ENCODE data around the gene NOTCH1.

The NOTCH1 gene

GRCh38 chr9:136493567-136493971 is 52.3 kb downstream of the NOTCH1 start:
- Histone ChIP-seq H3K9me3 (ENCODE audit: control insufficient read depth, low read length) (no peaks in the 10 kb centered on the region), H3K36me3 (ENCODE audit: control insufficient read depth, insufficient read depth, low read length) (peaks cover 31% of the 10 kb centered on the region), H3K4me3 (ENCODE audit: insufficient read depth, low read depth, low read length, poor library complexity, severe bottlenecking) (no peak overlapping the region), H3K4me1 (ENCODE audit: control insufficient read depth, insufficient read depth, low read length, poor library complexity, severe bottlenecking) (no peaks in the 10 kb centered on the region), H3K27me3 (replicated peaks; ENCODE audit: control insufficient read depth, insufficient read depth, low read length, poor library complexity, severe bottlenecking) (no peaks in the 10 kb centered on the region), H3K27ac (ENCODE audit: insufficient read depth, low read length, poor library complexity, severe bottlenecking) (no peak overlapping the region)
- no peak for DNase-seq

DNA sequence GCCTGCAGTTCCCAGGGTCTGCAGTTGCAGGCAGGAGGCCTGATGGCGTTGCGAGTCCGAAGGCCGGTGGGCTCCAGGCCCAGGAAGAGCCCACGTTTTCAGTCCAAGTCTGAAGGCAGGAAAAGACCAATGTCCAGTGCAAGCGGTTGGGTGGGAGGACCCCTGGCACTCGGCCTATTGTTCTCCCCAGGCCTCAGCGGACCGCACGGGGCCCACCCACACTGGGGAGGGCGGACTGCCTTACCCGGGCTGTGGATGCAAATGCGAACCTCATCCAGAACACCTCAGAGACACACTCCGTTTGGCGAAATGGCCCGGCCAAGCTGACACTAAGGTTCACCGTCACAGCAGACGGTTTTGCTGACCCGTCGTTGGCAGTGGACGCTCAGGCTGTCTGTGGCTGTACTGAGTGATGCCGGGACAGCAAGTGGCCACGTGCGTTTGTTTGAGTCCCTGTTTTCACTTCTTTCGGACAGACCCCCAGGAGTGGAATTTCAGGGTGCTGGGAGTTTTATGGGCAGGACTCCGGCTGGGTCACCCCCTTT is 52.8 kb downstream of the NOTCH1 start:
- no peaks in the 10 kb centered on the region for H3K27me3 ChIP-seq (replicated peaks; ENCODE audit: control insufficient read depth, insufficient read depth, low read length, poor library complexity, severe bottlenecking)

DNA sequence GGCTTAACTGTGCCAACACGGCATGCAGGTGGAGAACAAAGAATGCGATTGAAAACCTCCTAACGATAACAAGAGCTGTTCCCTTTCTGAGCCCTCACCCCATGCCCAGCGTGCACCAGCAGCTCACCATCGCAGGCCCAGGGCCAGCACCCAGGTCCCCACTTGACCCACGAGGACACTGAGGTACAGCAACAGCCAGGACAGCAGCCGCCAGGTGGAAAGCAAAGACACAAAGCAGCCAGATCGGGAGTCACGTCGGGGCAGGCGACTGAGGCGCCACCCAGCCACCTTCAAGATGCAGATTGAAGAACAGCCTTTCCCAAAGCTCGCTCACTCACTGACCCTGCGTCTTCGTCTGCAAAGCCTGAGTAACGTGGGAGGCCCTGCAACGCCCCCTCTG is 56.1 kb downstream of the NOTCH1 start:
- Histone ChIP-seq H3K27ac (ENCODE audit: insufficient read depth, low read length, poor library complexity, severe bottlenecking) (no peak overlapping the region), H3K27me3 (replicated peaks; ENCODE audit: control insufficient read depth, insufficient read depth, low read length, poor library complexity, severe bottlenecking) (no peaks in the 10 kb centered on the region), H3K4me1 (ENCODE audit: control insufficient read depth, insufficient read depth, low read length, poor library complexity, severe bottlenecking) (peaks cover 5% of the 10 kb centered on the region), H3K4me3 (ENCODE audit: insufficient read depth, low read depth, low read length, poor library complexity, severe bottlenecking) (no peak overlapping the region), H3K9me3 (ENCODE audit: control insufficient read depth, low read length) (no peaks in the 10 kb centered on the region), H3K36me3 (ENCODE audit: control insufficient read depth, insufficient read depth, low read length) (no peaks in the 10 kb centered on the region)
- DNase-seq = no peak

More for the DNA sequence above, 52.8 kb downstream of the NOTCH1 start:
- H3K4me3 ChIP-seq (ENCODE audit: insufficient read depth, low read depth, low read length, poor library complexity, severe bottlenecking) = no peak overlapping the region
- H3K36me3 ChIP-seq (ENCODE audit: control insufficient read depth, insufficient read depth, low read length) = peaks cover 27% of the 10 kb centered on the region
- no peaks in the 10 kb centered on the region for H3K4me1 ChIP-seq (ENCODE audit: control insufficient read depth, insufficient read depth, low read length, poor library complexity, severe bottlenecking)
- no peaks in the 10 kb centered on the region for H3K9me3 ChIP-seq (ENCODE audit: control insufficient read depth, low read length)
- no peak for DNase-seq
- H3K27ac ChIP-seq (ENCODE audit: insufficient read depth, low read length, poor library complexity, severe bottlenecking) = no peak overlapping the region

DNA sequence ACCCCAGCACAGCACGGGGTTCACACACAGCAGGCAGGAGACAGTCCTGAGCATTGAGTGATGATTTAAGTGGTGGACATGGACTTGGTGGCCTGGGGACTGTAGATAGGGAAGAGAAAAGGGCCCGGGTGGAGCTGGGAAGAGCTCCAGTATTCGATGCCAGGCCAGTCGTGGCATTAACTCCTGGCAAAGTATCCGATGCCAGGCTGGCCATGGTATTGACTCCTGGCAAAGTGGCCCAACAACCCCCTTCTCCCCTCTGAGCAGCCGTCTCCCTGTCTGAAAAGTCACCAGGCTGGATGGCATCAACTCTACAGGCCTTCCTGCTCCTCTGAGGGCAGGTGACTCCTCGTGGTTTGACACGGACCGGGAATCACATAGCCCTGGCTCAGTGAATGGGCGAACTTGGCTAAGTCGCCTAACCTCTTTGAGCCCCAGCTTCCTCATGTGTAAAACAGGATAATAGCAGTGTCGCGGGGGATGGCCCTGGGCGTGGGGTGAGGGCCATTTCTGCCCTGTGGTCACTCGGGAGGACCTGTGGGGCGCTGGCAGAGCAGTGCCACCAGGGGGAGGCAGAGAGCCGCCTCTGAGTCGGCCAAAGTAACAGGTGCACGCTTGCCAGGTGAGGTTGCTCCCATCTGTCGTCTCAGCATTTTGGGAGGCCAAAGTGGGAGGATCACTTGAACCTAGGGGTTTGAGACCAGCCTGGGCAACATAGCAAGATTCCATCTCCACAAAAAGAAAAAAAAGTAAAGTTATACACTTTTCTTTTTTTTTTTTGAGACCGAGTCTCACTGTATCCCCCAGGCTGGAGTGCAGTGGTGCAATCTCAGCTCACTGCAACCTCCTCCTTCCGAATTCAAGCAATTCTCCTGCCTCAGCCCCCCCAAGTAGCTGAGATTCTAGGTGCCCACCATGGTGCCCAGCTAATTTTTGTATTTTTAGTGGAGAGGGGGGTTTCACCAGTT is 57.3 kb downstream of the NOTCH1 start:
- H3K4me1 ChIP-seq (ENCODE audit: control insufficient read depth, insufficient read depth, low read length, poor library complexity, severe bottlenecking) = peaks cover 13% of the 10 kb centered on the region
- no peaks in the 10 kb centered on the region for H3K9me3 ChIP-seq (ENCODE audit: control insufficient read depth, low read length)
- DNase-seq = peak; percentile 53 to 66 (median 58)
- H3K36me3 ChIP-seq (ENCODE audit: control insufficient read depth, insufficient read depth, low read length) = no peaks in the 10 kb centered on the region
- no peaks in the 10 kb centered on the region for H3K27me3 ChIP-seq (replicated peaks; ENCODE audit: control insufficient read depth, insufficient read depth, low read length, poor library complexity, severe bottlenecking)
- no peak overlapping the region for H3K4me3 ChIP-seq (ENCODE audit: insufficient read depth, low read depth, low read length, poor library complexity, severe bottlenecking)
- no peak overlapping the region for H3K27ac ChIP-seq (ENCODE audit: insufficient read depth, low read length, poor library complexity, severe bottlenecking)

GRCh38 chr9:136487672-136488071 is 58.2 kb downstream of the NOTCH1 start:
- Histone ChIP-seq H3K4me1 (ENCODE audit: control insufficient read depth, insufficient read depth, low read length, poor library complexity, severe bottlenecking) (peaks cover 13% of the 10 kb centered on the region), H3K36me3 (ENCODE audit: control insufficient read depth, insufficient read depth, low read length) (no peaks in the 10 kb centered on the region), H3K4me3 (ENCODE audit: insufficient read depth, low read depth, low read length, poor library complexity, severe bottlenecking) (no peak overlapping the region), H3K27ac (ENCODE audit: insufficient read depth, low read length, poor library complexity, severe bottlenecking) (no peak overlapping the region), H3K9me3 (ENCODE audit: control insufficient read depth, low read length) (no peaks in the 10 kb centered on the region), H3K27me3 (replicated peaks; ENCODE audit: control insufficient read depth, insufficient read depth, low read length, poor library complexity, severe bottlenecking) (no peaks in the 10 kb centered on the region)
- DNase-seq = no peak

DNA sequence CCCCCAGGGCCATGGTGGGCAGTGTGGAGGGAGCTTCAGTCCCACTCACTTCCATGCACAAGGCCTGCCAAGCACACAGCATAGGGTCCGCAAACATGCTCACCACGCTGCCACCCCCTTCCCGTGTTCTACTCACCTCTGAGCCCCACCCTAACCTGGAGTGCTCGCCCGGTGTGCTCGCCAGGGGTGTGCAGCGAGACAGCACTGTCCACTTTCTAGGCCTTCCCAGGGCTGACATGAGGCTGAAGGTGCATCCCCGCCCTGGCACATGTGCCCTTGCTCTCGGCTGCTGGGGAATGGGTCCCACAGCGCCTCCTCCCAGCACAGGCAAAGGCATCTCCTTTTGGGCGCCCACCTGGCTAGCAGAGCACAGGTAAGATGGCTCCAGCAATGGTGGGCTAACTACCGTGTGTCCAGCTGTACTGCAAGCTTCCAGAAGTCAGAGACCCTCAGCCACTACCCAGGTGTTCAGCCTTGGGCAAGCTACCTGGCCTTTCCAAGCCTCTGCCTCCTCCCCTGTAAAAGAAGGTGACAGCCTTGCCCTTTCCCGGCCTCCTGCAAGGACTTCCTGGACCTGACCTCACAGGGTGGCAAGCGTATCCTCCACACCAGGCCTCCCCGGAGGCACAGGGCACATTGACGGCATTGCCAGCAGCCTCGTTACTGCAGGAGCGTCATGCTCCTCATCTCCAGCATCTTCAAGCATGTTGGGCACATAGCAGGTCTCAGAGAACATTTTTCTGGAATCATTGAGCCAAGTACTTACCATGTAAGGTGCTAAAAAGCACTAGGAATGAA is 58.8 kb downstream of the NOTCH1 start:
- Histone ChIP-seq H3K27me3 (replicated peaks; ENCODE audit: control insufficient read depth, insufficient read depth, low read length, poor library complexity, severe bottlenecking) (no peaks in the 10 kb centered on the region), H3K27ac (ENCODE audit: insufficient read depth, low read length, poor library complexity, severe bottlenecking) (no peak overlapping the region), H3K4me1 (ENCODE audit: control insufficient read depth, insufficient read depth, low read length, poor library complexity, severe bottlenecking) (peaks cover 13% of the 10 kb centered on the region), H3K36me3 (ENCODE audit: control insufficient read depth, insufficient read depth, low read length) (no peaks in the 10 kb centered on the region), H3K9me3 (ENCODE audit: control insufficient read depth, low read length) (no peaks in the 10 kb centered on the region), H3K4me3 (ENCODE audit: insufficient read depth, low read depth, low read length, poor library complexity, severe bottlenecking) (no peak overlapping the region)
- no peak for DNase-seq

GRCh38 chr9:136486131-136486530 is 59.7 kb downstream of the NOTCH1 start:
- no peak for DNase-seq
- Histone ChIP-seq H3K27me3 (replicated peaks; ENCODE audit: control insufficient read depth, insufficient read depth, low read length, poor library complexity, severe bottlenecking) (no peaks in the 10 kb centered on the region), H3K4me3 (ENCODE audit: insufficient read depth, low read depth, low read length, poor library complexity, severe bottlenecking) (no peak overlapping the region), H3K4me1 (ENCODE audit: control insufficient read depth, insufficient read depth, low read length, poor library complexity, severe bottlenecking) (peaks cover 21% of the 10 kb centered on the region), H3K9me3 (ENCODE audit: control insufficient read depth, low read length) (no peaks in the 10 kb centered on the region), H3K27ac (ENCODE audit: insufficient read depth, low read length, poor library complexity, severe bottlenecking) (no peak overlapping the region), H3K36me3 (ENCODE audit: control insufficient read depth, insufficient read depth, low read length) (no peaks in the 10 kb centered on the region)

GRCh38 chr9:136485049-136486045 is 60.5 kb downstream of the NOTCH1 start:
- DNase-seq = peak; percentile 64 to 74 (median 66)
- no peak overlapping the region for H3K27ac ChIP-seq (ENCODE audit: insufficient read depth, low read length, poor library complexity, severe bottlenecking)
- no peaks in the 10 kb centered on the region for H3K27me3 ChIP-seq (replicated peaks; ENCODE audit: control insufficient read depth, insufficient read depth, low read length, poor library complexity, severe bottlenecking)
- H3K9me3 ChIP-seq (ENCODE audit: control insufficient read depth, low read length) = no peaks in the 10 kb centered on the region
- no peak overlapping the region for H3K4me3 ChIP-seq (ENCODE audit: insufficient read depth, low read depth, low read length, poor library complexity, severe bottlenecking)
- H3K36me3 ChIP-seq (ENCODE audit: control insufficient read depth, insufficient read depth, low read length) = no peaks in the 10 kb centered on the region
- peaks cover 21% of the 10 kb centered on the region for H3K4me1 ChIP-seq (ENCODE audit: control insufficient read depth, insufficient read depth, low read length, poor library complexity, severe bottlenecking)
